Eye (tissue), 1 donor: ENCODE measurements around the gene CASP9.

Experiments
- DNase-seq: peaks from one replicate; pipeline ENCODE4 v3.0.0-alpha.2; 2015

Gene CASP9

GRCh38 chr1:15444468-15445389 lies 79.3 kb downstream of the CASP9 start:
- no peak for DNase-seq

- DNase-seq = no peak
Observed at GRCh38 chr1:15443281-15443680, 80.7 kb downstream of the CASP9 start.

DNA sequence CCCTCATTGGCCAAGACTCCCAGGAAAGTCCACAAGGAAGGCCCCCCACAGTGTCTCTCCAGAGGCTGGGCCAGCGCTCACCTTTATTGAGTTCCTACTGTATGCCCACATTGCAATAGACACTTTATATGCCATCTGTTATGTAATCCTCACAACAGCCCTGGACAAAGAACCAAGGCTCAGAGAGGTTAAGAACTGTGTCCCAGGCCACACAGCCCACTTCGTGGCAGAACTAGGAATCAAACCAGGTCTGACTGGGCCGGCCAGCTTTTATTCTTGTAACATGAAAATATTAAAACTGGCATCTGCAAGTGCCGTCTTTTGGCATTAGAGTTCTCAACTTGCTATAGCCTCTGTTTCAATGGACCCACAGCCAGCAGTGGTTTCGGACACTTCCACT lies 81.3 kb downstream of the CASP9 start:
- DNase-seq = no peak

DNA sequence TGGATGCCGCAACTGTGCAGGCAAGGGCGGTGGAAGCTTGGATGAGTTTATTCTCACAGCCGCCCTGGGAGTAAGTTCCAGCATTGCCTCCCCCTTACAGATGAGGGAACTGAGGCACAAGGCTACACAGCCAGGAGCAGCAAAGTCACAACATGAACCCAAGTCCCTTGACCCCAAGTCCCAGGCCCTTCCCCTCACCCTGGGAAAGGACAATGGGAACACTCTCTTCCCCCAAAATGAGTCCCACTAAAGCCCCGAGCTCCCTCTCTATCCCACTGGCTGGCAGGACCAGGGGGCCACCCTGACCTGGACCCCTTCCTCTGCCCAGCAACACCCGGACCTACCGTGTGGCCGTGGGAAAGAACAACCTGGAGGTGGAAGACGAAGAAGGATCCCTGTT lies 81.9 kb downstream of the CASP9 start:
- no peak for DNase-seq
